Frontal cortex (tissue), 4 donors: ENCODE results near the gene TMEM232. TPM values are rescaled to one million over a fixed set of nuclear protein-coding genes. Genes with fewer than 3 reads are reported as not detected.
"Not testable (repeated sequence)": the region's sequence is repeated elsewhere in the genome, so short reads cannot be mapped to it uniquely, and the experiment has no call there.

Experiments
- DNase-seq, 2 donors: peaks; one replicate each; pipeline ENCODE4 v3.0.0; 2012; ENCODE audit warnings: low spot score in 2 of 2
- FAIRE-seq: peaks from 2 replicates; lab custom pipeline; 2012; peaks lifted over from hg19 to GRCh38; lab: Jason Lieb, UNC
- total RNA-seq: library from RNA; depleted of rRNA; stranded (reverse); fragments of >200 nt; gene quantifications from one replicate; pipeline ENCODE4 v1.2.3, GENCODE V29; 2014
- donor health status: control.
- donor health status: control.
- donor health status: control.

The TMEM232 gene
- total RNA-seq, 1 donor from 2014 or later = 25.7 TPM

- DNase-seq = no peak
- FAIRE-seq = no peak
Measured at GRCh38 chr5:110716247-110717245, 9.9 kb downstream of the TMEM232 start.

- no peak for FAIRE-seq
- no peak for DNase-seq
Measured at GRCh38 chr5:110707260-110707844, 19.1 kb downstream of the TMEM232 start.

GRCh38 chr5:110705349-110705748, 21.1 kb downstream of the TMEM232 start:
- FAIRE-seq (no peak), DNase-seq (no peak)

GRCh38 chr5:110703481-110703880, 23.0 kb downstream of the TMEM232 start:
- DNase-seq = no peak
- FAIRE-seq = no peak

GRCh38 chr5:110702704-110703103, 23.8 kb downstream of the TMEM232 start:
- FAIRE-seq = no peak
- DNase-seq = no peak

- FAIRE-seq (no peak), DNase-seq (no peak)
Measured at GRCh38 chr5:110702300-110702699, 24.2 kb downstream of the TMEM232 start.

GRCh38 chr5:110692669-110693068, 33.8 kb downstream of the TMEM232 start:
- FAIRE-seq, DNase-seq: not testable (repeated sequence)

- not testable (repeated sequence) for FAIRE-seq, DNase-seq
Measured at GRCh38 chr5:110690587-110690986, 35.9 kb downstream of the TMEM232 start.

GRCh38 chr5:110687485-110687884, 39.0 kb downstream of the TMEM232 start:
- no peak for FAIRE-seq
- DNase-seq = no peak

GRCh38 chr5:110686270-110686669, 40.2 kb downstream of the TMEM232 start:
- no peak for DNase-seq
- no peak for FAIRE-seq

GRCh38 chr5:110681953-110682352, 44.5 kb downstream of the TMEM232 start:
- DNase-seq (no peak), FAIRE-seq (no peak)

GRCh38 chr5:110681109-110681508, 45.4 kb downstream of the TMEM232 start:
- DNase-seq = no peak

GRCh38 chr5:110676554-110676953, 49.9 kb downstream of the TMEM232 start:
- FAIRE-seq, DNase-seq: not testable (repeated sequence)

More at GRCh38 chr5:110681109-110681508, 45.4 kb downstream of the TMEM232 start:
- FAIRE-seq = no peak

- DNase-seq (no peak), FAIRE-seq (no peak)
Measured at GRCh38 chr5:110665184-110665726, 61.2 kb downstream of the TMEM232 start.

GRCh38 chr5:110663525-110663924, 62.9 kb downstream of the TMEM232 start:
- FAIRE-seq (no peak), DNase-seq (no peak)

GRCh38 chr5:110658006-110658405, 68.5 kb downstream of the TMEM232 start:
- FAIRE-seq (no peak), DNase-seq (no peak)

- FAIRE-seq (no peak), DNase-seq (peak; percentile 2 to 12)
Measured at GRCh38 chr5:110653231-110653970, 73.1 kb downstream of the TMEM232 start.

- DNase-seq = no peak
- no peak for FAIRE-seq
Measured at GRCh38 chr5:110651507-110651906, 75.0 kb downstream of the TMEM232 start.

- FAIRE-seq = no peak
- no peak for DNase-seq
Measured at GRCh38 chr5:110644357-110644756, 82.1 kb downstream of the TMEM232 start.
